B cell (primary cell): ENCODE data around the gene SSR1. TPM values are rescaled to one million over a fixed set of nuclear protein-coding genes. Genes with fewer than 3 reads are reported as not detected.
A peak's percentile ranks its signal among the peaks of the same experiment; 100 is the strongest.

Experiments
- ATAC-seq: fragments of 200-7000 bp; cut with Tn5 transposase; one replicate; pipeline ENCODE4 v1.10.0; 2021; ENCODE audit warnings: low read depth, mild to moderate bottlenecking, moderate number of reproducible peaks, moderate library complexity
- CTCF ChIA-PET: fragments of 350-600 bp; sonication (Branson Sonifier 250); formaldehyde crosslinking; loops from one replicate; lab custom pipeline; 2021; ENCODE audit warnings: antibody characterized with exemption, inconsistent platforms; lab: Charles Lee
- POLR2A ChIA-PET: fragments of 350-600 bp; sonication (Branson Sonifier 250); formaldehyde crosslinking; loops from one replicate; lab custom pipeline; 2021; ENCODE audit warnings: antibody characterized with exemption; lab: Charles Lee
- DNase-seq: peaks from one replicate; pipeline ENCODE4 v3.0.0; 2013
- H2AFZ ChIP-seq: 2 replicates; pipeline ENCODE4 v1.6.1; 2012; ENCODE audit warnings: mild to moderate bottlenecking, low read depth, low read length; ENCODE audit not compliant: insufficient read depth, poor library complexity, severe bottlenecking
- H3K27ac ChIP-seq, 2 donors: 1 replicate in 1 of 2; 2 replicates in 1 of 2; pipeline ENCODE4 v1.5.1; 2012 to 2013; ENCODE audit warnings: low read length in 2 of 2, mild to moderate bottlenecking in 2 of 2, moderate library complexity in 1 of 2
- H3K27me3 ChIP-seq, 4 experiments: fragments of 200-600 bp in 1 of 4; sonication (generic) in 1 of 4; replicated peaks in 1 of 4; 1 replicate in 2 of 4; 2 replicates in 2 of 4; pipeline versions ENCODE4 v1.6.1 to v1.7.0; 2013 to 2016; ENCODE audit warnings: low read length in 3 of 4, mild to moderate bottlenecking in 2 of 4, mixed read lengths in 1 of 4, moderate library complexity in 1 of 4; ENCODE audit not compliant: insufficient read depth in 4 of 4, control insufficient read depth in 3 of 4; ENCODE audit errors: control extremely low read depth in 1 of 4
- H3K36me3 ChIP-seq, 2 experiments: replicated peaks in 1 of 2; 1 replicate in 1 of 2; 2 replicates in 1 of 2; pipeline versions ENCODE4 v1.6.1 to v1.7.1; 2013; ENCODE audit warnings: low read length in 1 of 2; ENCODE audit not compliant: insufficient read depth in 2 of 2, control insufficient read depth in 1 of 2; ENCODE audit errors: control extremely low read depth in 1 of 2, extremely low read depth in 1 of 2
- H3K4me1 ChIP-seq, 2 donors: fragments of 200-600 bp in 1 of 2; sonication (generic) in 1 of 2; 1 replicate in 1 of 2; 2 replicates in 1 of 2; pipeline versions ENCODE4 v1.5.1 to v1.6.1; 2013 to 2017; ENCODE audit warnings: low read length in 2 of 2; ENCODE audit not compliant: control insufficient read depth in 2 of 2, insufficient read depth in 2 of 2
- H3K4me2 ChIP-seq: replicated peaks from 2 replicates; pipeline ENCODE3; 2012; ENCODE audit warnings: mild to moderate bottlenecking, low read depth, low read length; ENCODE audit not compliant: poor library complexity, severe bottlenecking
- H3K4me3 ChIP-seq, 5 experiments: fragments of 200-600 bp in 1 of 5; sonication (generic) in 1 of 5; 1 replicate in 3 of 5; 2 replicates in 2 of 5; pipeline versions ENCODE4 v1.5.1 to v1.7.0; 2011 to 2016; ENCODE audit warnings: low read length in 4 of 5, mild to moderate bottlenecking in 4 of 5, low read depth in 2 of 5, control low read depth in 1 of 5, moderate library complexity in 1 of 5; ENCODE audit not compliant: insufficient read depth in 1 of 5; ENCODE audit errors: control extremely low read depth in 1 of 5, extremely low read depth in 1 of 5
- H3K79me2 ChIP-seq: fragments of 200-600 bp; sonication (generic); one replicate; pipeline ENCODE4 v1.6.0; 2016; ENCODE audit warnings: low read length; ENCODE audit not compliant: control insufficient read depth, insufficient read depth
- H3K9ac ChIP-seq: fragments of 200-600 bp; sonication (generic); 2 replicates; pipeline ENCODE4 v1.6.1; 2017; ENCODE audit warnings: mild to moderate bottlenecking, low read length, moderate library complexity
- H3K9me3 ChIP-seq, 3 donors: one replicate each; pipeline versions ENCODE4 v1.6.1 to v1.7.1; 2013; ENCODE audit warnings: low read length in 2 of 3; ENCODE audit not compliant: control insufficient read depth in 2 of 3, insufficient read depth in 1 of 3; ENCODE audit errors: control extremely low read depth in 1 of 3
- H4K20me1 ChIP-seq: 2 replicates; pipeline ENCODE4 v1.6.0; 2012; ENCODE audit warnings: mild to moderate bottlenecking, low read length; ENCODE audit not compliant: insufficient read depth, control insufficient read depth, poor library complexity, severe bottlenecking
- H3K27ac Mint-ChIP-seq: one replicate; pipeline ENCODE4 v1.8.0; 2021; ENCODE audit warnings: mixed read lengths
- H3K27me3 Mint-ChIP-seq: one replicate; pipeline ENCODE4 v1.8.0; 2021; ENCODE audit warnings: mixed read lengths
- H3K4me1 Mint-ChIP-seq: one replicate; pipeline ENCODE4 v1.8.0; 2021; ENCODE audit warnings: mixed read lengths
- H3K4me3 Mint-ChIP-seq: one replicate; pipeline ENCODE4 v1.8.0; 2021; ENCODE audit warnings: mixed read lengths
- H3K9me3 Mint-ChIP-seq: one replicate; pipeline ENCODE4 v1.8.0; 2022; ENCODE audit warnings: mixed read lengths; ENCODE audit not compliant: insufficient read depth
- EZH2 ChIP-seq: IDR thresholded peaks from 2 replicates; pipeline ENCODE4 v1.6.1; 2012; ENCODE audit warnings: borderline replicate concordance, low read depth, mild to moderate bottlenecking, moderate library complexity, low read length; ENCODE audit not compliant: insufficient read depth, poor library complexity, severe bottlenecking
- WGBS: methylation state at CpG from one replicate; pipeline ENCODE4 v1.1.5; 2013; ENCODE audit warnings: missing lambda C conversion rate; ENCODE audit not compliant: insufficient coverage; 5-methylcytosine and 5-hydroxymethylcytosine counted together
- intact Hi-C: fragments of 100-400 bp; cut with micrococcal nuclease; formaldehyde crosslinking; loops from one replicate; pipeline ENCODE4 v1.10.0; 2022
- polyA plus RNA-seq: library from polyadenylated mRNA; depleted of rRNA; stranded (reverse); fragments of >200 nt; gene quantifications from 2 replicates; pipeline ENCODE4 v1.2.3, GENCODE V29; 2012
- total RNA-seq, 2 donors: library from RNA; stranded (reverse); fragments of 120-200 nt in 1 of 2; gene quantifications; 1 replicate in 1 of 2; 2 replicates in 1 of 2; pipeline versions ENCODE4 v1.2.3 to v1.2.4, GENCODE V29; 2013 to 2022
- TF ChIP-seq, protein P1 (sequence below): fragments of 200-600 bp; IDR thresholded peaks from one replicate; pipeline ENCODE4 v1.8.0; 2022; ENCODE audit warnings: antibody characterized with exemption, mild to moderate bottlenecking

SSR1 gene
- total and polyA plus RNA-seq, 2 donors (not counting 1 experiment from before 2014, with no cell fraction given), result 15.9 to 81.6 TPM

DNA sequence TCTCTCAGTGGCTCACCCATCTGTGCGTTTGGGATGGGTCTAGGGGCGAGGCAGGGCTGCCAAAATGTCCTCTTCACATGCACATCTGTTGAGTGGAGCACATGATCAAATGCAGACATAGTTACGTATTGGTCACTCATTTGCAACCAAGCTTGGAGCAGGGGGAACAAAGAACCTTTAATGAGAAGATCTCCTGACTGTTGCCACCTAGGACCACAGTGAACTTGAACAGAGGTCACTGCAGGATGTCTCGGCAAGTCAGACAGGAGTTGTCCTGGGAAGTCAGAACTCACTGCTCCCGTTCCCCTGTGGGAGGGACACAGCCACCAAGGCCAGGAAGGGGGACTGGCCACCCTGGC lies 73.4 kb downstream of the SSR1 start:
- H3K36me3 ChIP-seq, result peaks cover 1 to 28% of the 10 kb centered on the region in 2 experiments
- H3K4me2 ChIP-seq, result no peak overlapping the region
- intact Hi-C loops, result loop anchor here (1.0 to 10.0 kb wide), 4 partner anchors 165 to 562 kb away; no protein-coding TSS in a partner anchor
- no peaks in the 10 kb centered on the region for H3K27me3 ChIP-seq
- no peak overlapping the region for H3K9ac ChIP-seq
- no peak overlapping the region for H3K27ac ChIP-seq
- H3K4me3 Mint-ChIP-seq, result no peak overlapping the region
- CTCF ChIA-PET, result interaction anchor here (0.9 to 3.6 kb wide), 16 partner anchors 11 to 563 kb away, joined by 3 to 34 read pairs (median 4); no protein-coding TSS in a partner anchor
- H3K4me1 Mint-ChIP-seq, result peaks cover 44% of the 10 kb centered on the region
- ATAC-seq (no peak), DNase-seq (no peak)
- peaks cover 4% of the 10 kb centered on the region for H3K79me2 ChIP-seq
- H3K9me3 Mint-ChIP-seq, result no peaks in the 10 kb centered on the region
- no peak overlapping the region for H2AFZ ChIP-seq
- WGBS, result 77% methylated on average over 5 of the region's 5 CpGs
- H3K9me3 ChIP-seq, result no peaks in the 10 kb centered on the region
- TF ChIP-seq EZH2, result no peak
- TF ChIP-seq, protein P1, sequence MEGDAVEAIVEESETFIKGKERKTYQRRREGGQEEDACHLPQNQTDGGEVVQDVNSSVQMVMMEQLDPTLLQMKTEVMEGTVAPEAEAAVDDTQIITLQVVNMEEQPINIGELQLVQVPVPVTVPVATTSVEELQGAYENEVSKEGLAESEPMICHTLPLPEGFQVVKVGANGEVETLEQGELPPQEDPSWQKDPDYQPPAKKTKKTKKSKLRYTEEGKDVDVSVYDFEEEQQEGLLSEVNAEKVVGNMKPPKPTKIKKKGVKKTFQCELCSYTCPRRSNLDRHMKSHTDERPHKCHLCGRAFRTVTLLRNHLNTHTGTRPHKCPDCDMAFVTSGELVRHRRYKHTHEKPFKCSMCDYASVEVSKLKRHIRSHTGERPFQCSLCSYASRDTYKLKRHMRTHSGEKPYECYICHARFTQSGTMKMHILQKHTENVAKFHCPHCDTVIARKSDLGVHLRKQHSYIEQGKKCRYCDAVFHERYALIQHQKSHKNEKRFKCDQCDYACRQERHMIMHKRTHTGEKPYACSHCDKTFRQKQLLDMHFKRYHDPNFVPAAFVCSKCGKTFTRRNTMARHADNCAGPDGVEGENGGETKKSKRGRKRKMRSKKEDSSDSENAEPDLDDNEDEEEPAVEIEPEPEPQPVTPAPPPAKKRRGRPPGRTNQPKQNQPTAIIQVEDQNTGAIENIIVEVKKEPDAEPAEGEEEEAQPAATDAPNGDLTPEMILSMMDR, result no peak
- H3K4me3 ChIP-seq, result no peak overlapping the region
- POLR2A ChIA-PET, result interaction anchor here (1.3 kb wide), 1 partner anchor 130 kb away, joined by 3 read pairs; no protein-coding TSS in a partner anchor
- no peak overlapping the region for H3K27ac Mint-ChIP-seq
- peaks cover 46% of the 10 kb centered on the region for H4K20me1 ChIP-seq
- peaks cover 12 to 30% of the 10 kb centered on the region in 2 donors for H3K4me1 ChIP-seq
- no peaks in the 10 kb centered on the region for H3K27me3 Mint-ChIP-seq

DNA sequence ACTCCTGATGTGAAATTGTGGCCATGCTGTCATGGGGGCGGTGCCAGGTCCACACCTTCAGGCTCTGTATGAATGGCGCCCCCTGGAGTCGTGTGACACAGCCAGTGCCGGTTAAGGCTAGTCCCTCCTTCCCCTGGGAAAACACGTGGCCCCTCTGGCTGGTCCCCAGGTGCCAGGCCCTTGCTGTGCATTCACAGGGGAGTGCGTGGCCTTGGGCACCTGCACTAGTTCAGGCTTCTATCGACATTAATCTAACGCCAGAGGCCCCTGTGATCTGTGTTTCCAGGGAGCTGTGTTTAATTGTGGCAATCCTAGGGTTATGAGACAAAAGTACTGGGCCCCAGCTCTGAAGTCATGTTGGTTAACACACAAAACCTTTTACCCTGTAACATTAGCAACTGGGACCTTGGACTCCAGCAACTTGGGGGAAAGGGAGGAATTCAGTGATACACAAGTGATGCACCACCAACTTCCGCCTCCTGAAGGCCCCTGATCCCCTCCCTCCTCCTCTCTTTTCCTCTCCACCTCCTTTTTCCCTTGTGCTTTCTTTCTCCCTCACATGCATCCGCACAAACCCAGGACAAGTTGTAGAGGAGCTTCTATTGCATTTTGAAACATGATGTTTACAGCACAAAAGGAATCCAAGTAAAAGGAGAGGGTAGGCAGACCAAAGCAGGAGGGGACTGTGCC lies 74.0 kb downstream of the SSR1 start:
- no peak overlapping the region for H3K4me3 Mint-ChIP-seq
- H3K27ac Mint-ChIP-seq, result peak overlapping the region; percentile 60
- H3K79me2 ChIP-seq, result no peaks in the 10 kb centered on the region
- ChIA-PET CTCF (interaction anchor here (0.7 to 3.6 kb wide), 26 partner anchors 10 to 565 kb away, joined by 3 to 34 read pairs (median 4); no protein-coding TSS in a partner anchor), POLR2A (interaction anchor here (0.7 to 1.3 kb wide), 2 partner anchors 99 to 129 kb away, joined by 3 read pairs; no protein-coding TSS in a partner anchor)
- no peaks in the 10 kb centered on the region for H3K9me3 ChIP-seq
- H2AFZ ChIP-seq, result no peak overlapping the region
- peaks cover 1 to 28% of the 10 kb centered on the region in 2 experiments for H3K36me3 ChIP-seq
- no peaks in the 10 kb centered on the region for H3K27me3 Mint-ChIP-seq
- peak; percentile 94 for ATAC-seq
- peaks cover 49% of the 10 kb centered on the region for H3K4me1 Mint-ChIP-seq
- peaks cover 42% of the 10 kb centered on the region for H4K20me1 ChIP-seq
- H3K9ac ChIP-seq, result no peak overlapping the region
- peak; percentile 87 for DNase-seq
- no peaks in the 10 kb centered on the region for H3K9me3 Mint-ChIP-seq
- peak overlapping the region in 1 of 2 donors; percentile 17 for H3K27ac ChIP-seq
- intact Hi-C loops, result loop anchor here (1.0 to 10.0 kb wide), 5 partner anchors 164 to 562 kb away; no protein-coding TSS in a partner anchor
- H3K27me3 ChIP-seq, result no peaks in the 10 kb centered on the region
- 7% methylated on average over 7 of the region's 10 CpGs for WGBS
- H3K4me1 ChIP-seq, result peaks cover 12 to 34% of the 10 kb centered on the region in 2 donors
- no peak overlapping the region for H3K4me3 ChIP-seq
- H3K4me2 ChIP-seq, result no peak overlapping the region
- no peak for TF ChIP-seq EZH2
- TF ChIP-seq, protein P1, result peak; percentile 72
